Measurements from ENCODE around the gene RFPL3.
"Not testable (repeated sequence)": the region's sequence is repeated elsewhere in the genome, so short reads cannot be mapped to it uniquely, and the experiment has no call there.

RFPL3 gene

GRCh38 chr22:32331236-32331917 is 26.3 kb upstream of the RFPL3 start:
- peak in 1 of 2 experiments; percentile 11 for DNase-seq

- DNase-seq, result peak in 1 of 2 experiments; percentile 5
These were observed 25.5 kb upstream of the RFPL3 start for GRCh38 chr22:32331918-32332725.

- DNase-seq, result peak in 1 of 2 experiments; percentile 7
These were observed 24.4 kb upstream of the RFPL3 start for GRCh38 chr22:32333141-32333768.

- no peak for DNase-seq
These were observed 23.7 kb upstream of the RFPL3 start for GRCh38 chr22:32333769-32334659.

GRCh38 chr22:32334660-32335365 is 22.9 kb upstream of the RFPL3 start:
- no peak for DNase-seq

GRCh38 chr22:32335471-32335870 is 22.2 kb upstream of the RFPL3 start:
- no peak for DNase-seq

GRCh38 chr22:32336121-32336603 is 21.5 kb upstream of the RFPL3 start:
- DNase-seq, result no peak

GRCh38 chr22:32336771-32337424 is 20.8 kb upstream of the RFPL3 start:
- no peak for DNase-seq

- not testable (repeated sequence) for DNase-seq
These were observed 20.2 kb upstream of the RFPL3 start for GRCh38 chr22:32337425-32337824.

GRCh38 chr22:32338757-32339156 is 18.9 kb upstream of the RFPL3 start:
- no peak for DNase-seq

GRCh38 chr22:32339190-32340012 is 18.3 kb upstream of the RFPL3 start:
- DNase-seq, result no peak

GRCh38 chr22:32340411-32340810 is 17.3 kb upstream of the RFPL3 start:
- DNase-seq, result no peak

GRCh38 chr22:32341122-32341740 is 16.4 kb upstream of the RFPL3 start:
- no peak for DNase-seq

GRCh38 chr22:32342977-32343376 is 14.7 kb upstream of the RFPL3 start:
- DNase-seq, result no peak

- DNase-seq, result no peak
These were observed 13.7 kb upstream of the RFPL3 start for GRCh38 chr22:32343941-32344340.

GRCh38 chr22:32348031-32348611 is 9.5 kb upstream of the RFPL3 start:
- no peak for DNase-seq

GRCh38 chr22:32351875-32352274 is 5.8 kb upstream of the RFPL3 start:
- not testable (repeated sequence) for DNase-seq

GRCh38 chr22:32352681-32353080 is 5.0 kb upstream of the RFPL3 start:
- no peak for DNase-seq

GRCh38 chr22:32353292-32353691 is 4.4 kb upstream of the RFPL3 start:
- no peak for DNase-seq

GRCh38 chr22:32353840-32354239 is 3.8 kb upstream of the RFPL3 start:
- no peak for DNase-seq

Data from activated T-cell treated with anti-CD3 and anti-CD28 coated beads, Interleukin-2, amount 50 U/mL, for 48 hours (primary cell).